HG02678 (cell line): Measurements from ENCODE around the gene INIP.

Source experiments
- ATAC-seq: cut with Tn5 transposase; IDR thresholded peaks from one replicate; pipeline ENCODE4 v1.9.1; 2021; ENCODE audit warnings: mild to moderate bottlenecking, moderate library complexity; ENCODE audit not compliant: unreplicated experiment

INIP gene

GRCh38 chr9:112717661-112718331, at the start of gene INIP:
Gene INIP, minus strand, starts transcription at chr9:112718117. Its CDS starts 1,632 bp downstream, at chr9:112716485.
- ATAC-seq = peak; percentile 97

- ATAC-seq = no peak
These were observed 47.4 kb upstream of the INIP start for GRCh38 chr9:112765281-112765680.

GRCh38 chr9:112764837-112765236, 46.9 kb upstream of the INIP start:
- no peak for ATAC-seq

GRCh38 chr9:112764344-112764743, 46.4 kb upstream of the INIP start:
- ATAC-seq = no peak

GRCh38 chr9:112762726-112763518, 45.0 kb upstream of the INIP start:
- ATAC-seq = no peak

- no peak for ATAC-seq
These were observed 44.2 kb upstream of the INIP start for GRCh38 chr9:112761912-112762655.

- ATAC-seq = no peak
These were observed 42.9 kb upstream of the INIP start for GRCh38 chr9:112760821-112761220.

- ATAC-seq = no peak
These were observed 40.0 kb upstream of the INIP start for GRCh38 chr9:112757940-112758339.

- ATAC-seq = no peak
These were observed 39.5 kb upstream of the INIP start for GRCh38 chr9:112757282-112757883.

GRCh38 chr9:112755675-112756074, 37.8 kb upstream of the INIP start:
- ATAC-seq = no peak

GRCh38 chr9:112755016-112755427, 37.1 kb upstream of the INIP start:
- no peak for ATAC-seq

- ATAC-seq = no peak
These were observed 36.7 kb upstream of the INIP start for GRCh38 chr9:112754578-112754977.

GRCh38 chr9:112753725-112754124, 35.8 kb upstream of the INIP start:
- no peak for ATAC-seq

GRCh38 chr9:112752334-112753125, 34.6 kb upstream of the INIP start:
- ATAC-seq = no peak

- peak; percentile 24 for ATAC-seq
These were observed 33.3 kb upstream of the INIP start for GRCh38 chr9:112751056-112751795.

GRCh38 chr9:112750764-112751055, 32.8 kb upstream of the INIP start:
- ATAC-seq = no peak

GRCh38 chr9:112750016-112750763, 32.3 kb upstream of the INIP start, which contains the start of gene SNX30:
Gene SNX30, plus strand, starts transcription at chr9:112750760. Its CDS starts 242 bp downstream, at chr9:112751002.
- ATAC-seq = peak; percentile 88

GRCh38 chr9:112747094-112747493, 29.2 kb upstream of the INIP start:
- ATAC-seq = no peak

GRCh38 chr9:112744177-112744576, 26.3 kb upstream of the INIP start:
- no peak for ATAC-seq
